ES-I3 (cell line): ENCODE data around the gene MTARC2.

Experiments used
- H3K36me3 ChIP-seq: 2 replicates; pipeline ENCODE4 v1.6.1; 2013; ENCODE audit warnings: mild to moderate bottlenecking, low read length, control low read depth, moderate library complexity; ENCODE audit not compliant: insufficient read depth
- H3K4me1 ChIP-seq: 2 replicates; pipeline ENCODE4 v1.6.1; 2013; ENCODE audit warnings: mild to moderate bottlenecking, control low read depth, low read length; ENCODE audit not compliant: insufficient read depth
- H3K9ac ChIP-seq: 2 replicates; pipeline ENCODE4 v1.6.1; 2013; ENCODE audit warnings: low read depth, mild to moderate bottlenecking, low read length, moderate library complexity
- H3K9me3 ChIP-seq: 2 replicates; pipeline ENCODE4 v1.6.1; 2013; ENCODE audit warnings: mild to moderate bottlenecking, low read length, moderate library complexity; ENCODE audit not compliant: control insufficient read depth, insufficient read depth

Gene MTARC2

DNA sequence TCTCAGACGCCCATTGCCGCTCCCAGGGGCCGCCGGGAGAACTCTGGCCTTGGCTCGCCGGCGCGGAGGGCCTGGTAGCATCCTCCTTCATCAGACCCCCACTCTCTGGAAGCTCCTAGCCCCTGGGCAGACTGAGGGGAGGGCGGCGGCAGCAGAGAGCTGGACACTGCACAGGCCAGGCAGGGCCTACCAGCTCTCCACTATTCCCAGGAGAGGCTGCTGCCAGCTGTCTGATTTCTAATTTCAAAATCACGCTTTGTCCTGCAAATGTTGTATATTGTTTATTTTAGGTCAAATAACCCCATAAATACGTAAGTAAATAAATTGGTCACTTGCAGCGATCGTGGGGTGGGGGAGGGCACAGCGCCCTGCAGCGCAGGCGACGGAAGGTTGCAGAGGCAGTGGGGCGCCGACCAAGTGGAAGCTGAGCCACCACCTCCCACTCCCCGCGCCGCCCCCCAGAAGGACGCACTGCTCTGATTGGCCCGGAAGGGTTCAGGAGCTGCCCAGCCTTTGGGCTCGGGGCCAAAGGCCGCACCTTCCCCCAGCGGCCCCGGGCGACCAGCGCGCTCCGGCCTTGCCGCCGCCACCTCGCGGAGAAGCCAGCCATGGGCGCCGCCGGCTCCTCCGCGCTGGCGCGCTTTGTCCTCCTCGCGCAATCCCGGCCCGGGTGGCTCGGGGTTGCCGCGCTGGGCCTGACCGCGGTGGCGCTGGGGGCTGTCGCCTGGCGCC lies 38.4 kb downstream of the MTARC2 start, which contains the start of gene MTARC1:
Gene MTARC1 (plus strand): TSS at position 577 of the 732 bp plus-strand sequence. CDS start 32 bp downstream, at position 609.
- peak within 1 kb of the TSS; percentile 82 for H3K9ac ChIP-seq
- peaks cover 8% of the 10 kb centered on the region; the same call in 1 of the 2 replicates for H3K4me1 ChIP-seq
- H3K36me3 ChIP-seq, result peaks cover 2% of the 10 kb centered on the region; the same call in 1 of the 2 replicates
- H3K9me3 ChIP-seq, result no peaks in the 10 kb centered on the region

GRCh38 chr1:220787069-220787619 lies 39.0 kb downstream of the MTARC2 start:
- no peaks in the 10 kb centered on the region for H3K9me3 ChIP-seq
- peak overlapping the region; percentile 82 for H3K9ac ChIP-seq
- H3K36me3 ChIP-seq, result peaks cover 2% of the 10 kb centered on the region; the same call in 1 of the 2 replicates
- peaks cover 8% of the 10 kb centered on the region; the same call in 1 of the 2 replicates for H3K4me1 ChIP-seq

- Histone ChIP-seq H3K9ac (no peak overlapping the region), H3K36me3 (peaks cover 2% of the 10 kb centered on the region; the same call in 1 of the 2 replicates), H3K4me1 (peaks cover 8% of the 10 kb centered on the region; the same call in 1 of the 2 replicates), H3K9me3 (no peaks in the 10 kb centered on the region)
Observed at GRCh38 chr1:220788900-220789299, 40.8 kb downstream of the MTARC2 start.

DNA sequence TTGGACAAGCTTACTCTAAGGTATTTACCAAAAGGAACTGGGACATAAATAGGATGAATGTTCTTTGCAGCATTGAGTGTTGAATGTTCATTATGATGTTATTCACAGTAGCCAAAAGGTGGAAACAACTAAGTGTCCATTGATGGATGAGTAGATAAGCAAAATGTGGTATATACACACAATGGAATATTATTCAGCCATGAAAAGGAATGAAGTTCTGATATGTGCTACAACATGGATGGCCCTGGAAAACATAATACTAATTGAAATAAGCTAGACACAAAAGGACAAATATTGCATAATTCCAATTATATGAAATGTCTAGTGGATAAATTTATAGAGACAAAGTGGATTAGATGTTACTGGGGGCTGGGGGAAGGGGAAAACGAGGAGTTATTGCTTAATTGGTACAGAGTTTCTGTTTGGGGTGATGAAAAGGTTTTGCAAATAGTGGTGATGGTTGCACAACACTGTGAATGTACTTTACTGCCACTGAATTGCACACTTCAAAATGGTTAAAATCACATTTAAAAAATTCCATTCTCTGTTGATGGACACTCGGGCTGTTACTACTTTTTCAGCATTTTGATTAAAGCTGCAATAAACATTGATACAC lies 41.5 kb downstream of the MTARC2 start:
- Histone ChIP-seq H3K4me1 (peaks cover 8% of the 10 kb centered on the region; the same call in 1 of the 2 replicates), H3K9ac (no peak overlapping the region), H3K36me3 (peaks cover 2% of the 10 kb centered on the region; the same call in 1 of the 2 replicates), H3K9me3 (no peaks in the 10 kb centered on the region)

DNA sequence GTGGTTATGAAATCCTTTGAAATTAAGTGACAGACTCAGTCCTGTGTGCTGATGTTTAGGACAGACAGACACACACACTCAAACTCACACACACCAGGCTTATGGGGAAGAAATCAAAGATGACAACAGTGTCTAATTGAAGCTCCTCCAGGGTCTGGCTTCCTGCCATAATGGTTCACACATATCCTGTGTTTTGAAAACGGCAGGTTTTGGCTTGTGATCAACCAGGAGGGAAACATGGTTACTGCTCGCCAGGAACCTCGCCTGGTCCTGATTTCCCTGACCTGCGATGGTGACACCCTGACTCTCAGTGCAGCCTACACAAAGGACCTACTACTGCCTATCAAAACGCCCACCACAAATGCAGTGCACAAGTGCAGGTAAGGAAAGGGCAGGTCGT lies 43.2 kb downstream of the MTARC2 start:
- Histone ChIP-seq H3K4me1 (no peaks in the 10 kb centered on the region), H3K9ac (no peak overlapping the region), H3K36me3 (peaks cover 2% of the 10 kb centered on the region; the same call in 1 of the 2 replicates), H3K9me3 (no peaks in the 10 kb centered on the region)

DNA sequence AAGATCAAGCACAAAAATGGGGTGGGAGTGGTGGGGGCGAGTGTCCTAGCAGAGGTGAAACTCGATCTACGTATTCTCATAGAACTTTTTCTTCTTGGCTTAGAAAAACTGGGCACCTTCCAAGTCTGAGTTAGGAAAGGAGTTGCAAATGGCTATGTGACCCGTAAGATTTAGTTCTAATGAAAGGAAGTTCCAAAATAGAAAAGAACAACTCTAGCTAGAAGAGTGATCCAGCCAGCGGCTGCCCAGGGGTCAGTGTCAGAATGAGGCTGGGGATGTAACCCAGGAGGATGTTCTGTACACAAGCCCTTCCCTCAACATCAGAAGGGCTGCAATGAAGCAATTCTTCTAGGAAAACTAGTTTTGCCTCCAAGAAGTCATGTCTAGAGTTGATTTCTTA lies 43.8 kb downstream of the MTARC2 start:
- no peaks in the 10 kb centered on the region for H3K9me3 ChIP-seq
- H3K9ac ChIP-seq, result no peak overlapping the region
- no peaks in the 10 kb centered on the region for H3K4me1 ChIP-seq
- peaks cover 7% of the 10 kb centered on the region; the same call in 1 of the 2 replicates for H3K36me3 ChIP-seq

DNA sequence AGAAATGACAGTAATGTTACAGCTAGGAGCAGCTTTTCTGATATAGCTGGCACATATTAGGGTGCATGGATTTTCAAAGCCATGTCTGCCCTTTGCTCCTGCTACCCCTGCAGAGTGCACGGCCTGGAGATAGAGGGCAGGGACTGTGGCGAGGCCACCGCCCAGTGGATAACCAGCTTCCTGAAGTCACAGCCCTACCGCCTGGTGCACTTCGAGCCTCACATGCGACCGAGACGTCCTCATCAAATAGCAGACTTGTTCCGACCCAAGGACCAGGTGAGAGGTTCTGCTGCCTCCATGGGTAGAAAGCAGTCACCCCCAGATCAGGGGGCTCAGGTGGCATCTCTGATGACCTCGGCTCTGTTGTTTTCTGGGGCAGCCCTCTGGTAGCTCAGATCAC lies 48.4 kb downstream of the MTARC2 start:
- no peak overlapping the region for H3K9ac ChIP-seq
- no peaks in the 10 kb centered on the region for H3K9me3 ChIP-seq
- H3K36me3 ChIP-seq, result peaks cover 5% of the 10 kb centered on the region; the same call in 1 of the 2 replicates
- H3K4me1 ChIP-seq, result no peaks in the 10 kb centered on the region

DNA sequence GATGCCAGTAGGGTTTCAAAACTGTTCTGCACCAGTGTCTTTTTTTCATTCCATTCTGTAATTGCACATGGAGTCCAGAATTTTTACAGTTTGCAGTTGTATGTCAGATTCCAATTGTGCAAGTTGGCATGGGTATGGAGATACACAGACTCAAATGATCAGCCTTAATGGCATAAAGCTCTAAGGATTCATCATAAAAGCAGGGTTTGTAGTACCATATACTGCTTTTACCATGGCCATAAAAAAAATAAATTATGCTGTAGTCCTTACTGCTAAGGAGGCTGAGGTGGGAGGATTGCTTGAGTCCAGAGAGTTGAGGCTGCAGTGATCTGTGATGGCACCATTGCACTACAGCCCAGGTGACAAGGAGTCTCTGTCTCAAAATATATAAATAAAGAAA lies 48.9 kb downstream of the MTARC2 start:
- H3K36me3 ChIP-seq, result peaks cover 5% of the 10 kb centered on the region; the same call in 1 of the 2 replicates
- no peaks in the 10 kb centered on the region for H3K9me3 ChIP-seq
- no peak overlapping the region for H3K9ac ChIP-seq
- H3K4me1 ChIP-seq, result no peaks in the 10 kb centered on the region

- no peak overlapping the region for H3K9ac ChIP-seq
- H3K4me1 ChIP-seq, result no peaks in the 10 kb centered on the region
- H3K36me3 ChIP-seq, result peaks cover 5% of the 10 kb centered on the region; the same call in 1 of the 2 replicates
- no peaks in the 10 kb centered on the region for H3K9me3 ChIP-seq
Observed at GRCh38 chr1:220797553-220797952, 49.4 kb downstream of the MTARC2 start.

DNA sequence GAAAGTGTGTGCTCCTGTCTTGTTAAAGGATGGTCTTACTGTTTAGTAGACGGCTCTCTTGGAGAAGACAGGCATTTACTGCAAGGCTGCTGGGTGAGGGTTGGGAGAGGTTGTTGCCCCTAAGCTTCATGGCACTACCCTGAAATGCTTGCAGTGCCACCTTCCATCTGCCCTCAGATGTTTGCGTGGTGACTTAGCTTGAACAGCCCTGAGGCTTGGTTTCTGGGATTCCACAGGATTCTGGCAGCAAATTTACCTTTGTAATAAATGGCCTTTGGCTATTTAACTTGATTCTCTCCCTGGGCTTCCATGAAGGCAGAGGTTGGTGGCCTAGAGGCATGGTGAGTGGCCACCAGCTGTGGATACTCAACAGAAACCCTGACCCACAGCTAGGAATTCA lies 50.2 kb downstream of the MTARC2 start:
- Histone ChIP-seq H3K36me3 (peaks cover 5% of the 10 kb centered on the region; the same call in 1 of the 2 replicates), H3K9ac (no peak overlapping the region), H3K4me1 (no peaks in the 10 kb centered on the region), H3K9me3 (no peaks in the 10 kb centered on the region)

DNA sequence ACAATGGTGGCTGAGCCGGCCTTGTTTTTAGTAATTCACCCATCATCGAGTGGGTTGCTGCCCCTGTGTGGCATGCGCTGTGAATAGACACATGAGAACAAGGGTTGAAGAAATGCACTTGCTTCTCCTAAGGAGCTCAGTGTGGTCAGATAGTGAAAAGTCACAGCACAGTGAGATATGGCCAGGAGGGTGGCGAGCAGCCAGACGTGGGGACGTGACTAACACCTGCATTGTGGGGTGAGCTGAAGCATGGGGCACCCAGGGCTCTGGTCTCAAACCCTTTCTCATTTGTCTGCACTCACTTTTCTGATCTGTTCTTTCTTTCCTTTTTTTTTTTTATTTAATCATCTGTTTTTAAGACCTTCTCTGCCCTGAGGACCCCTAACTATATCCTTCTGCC lies 52.1 kb downstream of the MTARC2 start:
- H3K4me1 ChIP-seq, result no peaks in the 10 kb centered on the region
- H3K36me3 ChIP-seq, result peaks cover 5% of the 10 kb centered on the region; the same call in 1 of the 2 replicates

GRCh38 chr1:220803401-220804201 lies 55.5 kb downstream of the MTARC2 start:
- no peak overlapping the region for H3K9ac ChIP-seq
- peaks cover 8% of the 10 kb centered on the region; the same call in 1 of the 2 replicates for H3K4me1 ChIP-seq
- 0 out of 2 replicates have a peak, but pooled peaks cover 3% of the 10 kb centered on the region for H3K36me3 ChIP-seq
- H3K9me3 ChIP-seq, result no peaks in the 10 kb centered on the region

More for the DNA sequence above, 52.1 kb downstream of the MTARC2 start:
- no peak overlapping the region for H3K9ac ChIP-seq
- H3K9me3 ChIP-seq, result no peaks in the 10 kb centered on the region

DNA sequence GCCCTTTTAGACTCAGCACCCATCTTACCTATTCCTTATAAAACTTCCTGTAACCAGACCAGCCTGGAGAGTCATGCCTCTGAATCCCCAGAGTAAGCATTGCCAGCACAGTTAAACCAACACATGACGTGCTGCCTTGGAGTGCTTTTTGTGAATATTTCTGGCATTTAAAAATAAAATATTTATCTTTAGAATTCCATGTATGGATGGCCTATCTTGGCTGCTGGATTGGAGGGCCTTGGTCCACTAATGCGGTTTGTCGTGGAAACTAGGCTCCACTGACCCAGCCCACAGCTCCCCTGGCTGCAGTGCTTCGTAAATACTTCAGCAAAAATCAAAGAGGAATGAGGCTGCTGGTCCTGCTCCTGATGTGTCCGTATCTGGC lies 56.1 kb downstream of the MTARC2 start:
- H3K36me3 ChIP-seq, result 0 out of 2 replicates have a peak, but pooled peaks cover 3% of the 10 kb centered on the region
- H3K9me3 ChIP-seq, result no peaks in the 10 kb centered on the region
- H3K4me1 ChIP-seq, result peaks cover 8% of the 10 kb centered on the region; the same call in 1 of the 2 replicates
- H3K9ac ChIP-seq, result no peak overlapping the region

GRCh38 chr1:220806408-220806807 lies 58.3 kb downstream of the MTARC2 start:
- H3K9me3 ChIP-seq, result no peaks in the 10 kb centered on the region
- no peak overlapping the region for H3K9ac ChIP-seq
- H3K4me1 ChIP-seq, result peaks cover 8% of the 10 kb centered on the region; the same call in 1 of the 2 replicates
- H3K36me3 ChIP-seq, result 0 out of 2 replicates have a peak, but pooled peaks cover 3% of the 10 kb centered on the region
